Epithelial cell of proximal tubule (primary cell): ENCODE data around the gene GOLPH3. TPM values are rescaled to one million over a fixed set of nuclear protein-coding genes. Genes with fewer than 3 reads are reported as not detected.

Experiments
- DNase-seq: peaks from one replicate; pipeline ENCODE4 v3.0.0-alpha.2; 2011; ENCODE audit warnings: low read depth
- H3K4me3 ChIP-seq: 2 replicates; pipeline ENCODE4 v1.5.1; 2011; ENCODE audit warnings: low read depth, mild to moderate bottlenecking, low read length
- CTCF ChIP-seq: conservative IDR thresholded peaks from 2 replicates; pipeline ENCODE4 v1.5.1; 2012; ENCODE audit warnings: low read depth, mild to moderate bottlenecking, low read length
- total RNA-seq: library from RNA; depleted of rRNA; stranded (reverse); fragments of >200 nt; gene quantifications from 2 replicates; pipeline ENCODE4 v1.2.3, GENCODE V29; 2015

GOLPH3 gene
- total RNA-seq, 1 donor from 2014 or later, result 65.0 TPM

- no peak for TF ChIP-seq CTCF
- DNase-seq, result no peak
- no peak overlapping the region for H3K4me3 ChIP-seq
Measured at GRCh38 chr5:32110111-32110696, 63.9 kb downstream of the GOLPH3 start.

- no peak for DNase-seq
- no peak overlapping the region for H3K4me3 ChIP-seq
- no peak for TF ChIP-seq CTCF
Measured at GRCh38 chr5:32109236-32109635, 64.9 kb downstream of the GOLPH3 start.

GRCh38 chr5:32108167-32108566, 66.0 kb downstream of the GOLPH3 start:
- no peak for DNase-seq
- TF ChIP-seq CTCF, result no peak
- no peak overlapping the region for H3K4me3 ChIP-seq

GRCh38 chr5:32107291-32107690, 66.8 kb downstream of the GOLPH3 start:
- no peak overlapping the region for H3K4me3 ChIP-seq
- TF ChIP-seq CTCF, result no peak
- no peak for DNase-seq

GRCh38 chr5:32103521-32103920, 70.6 kb downstream of the GOLPH3 start:
- no peak for DNase-seq
- H3K4me3 ChIP-seq, result no peak overlapping the region
- TF ChIP-seq CTCF, result no peak

- H3K4me3 ChIP-seq, result no peak overlapping the region
- TF ChIP-seq CTCF, result no peak
- no peak for DNase-seq
Measured at GRCh38 chr5:32102254-32102986, 71.7 kb downstream of the GOLPH3 start.
